ENCODE results near the gene UGT1A8.

Gene UGT1A8

GRCh38 chr2:233816771-233817170 is 199.3 kb downstream of the UGT1A8 start:
- in situ Hi-C loops (cut with HindIII; ENCODE audit: low sequenced_read_pairs): no loop called here

DNA sequence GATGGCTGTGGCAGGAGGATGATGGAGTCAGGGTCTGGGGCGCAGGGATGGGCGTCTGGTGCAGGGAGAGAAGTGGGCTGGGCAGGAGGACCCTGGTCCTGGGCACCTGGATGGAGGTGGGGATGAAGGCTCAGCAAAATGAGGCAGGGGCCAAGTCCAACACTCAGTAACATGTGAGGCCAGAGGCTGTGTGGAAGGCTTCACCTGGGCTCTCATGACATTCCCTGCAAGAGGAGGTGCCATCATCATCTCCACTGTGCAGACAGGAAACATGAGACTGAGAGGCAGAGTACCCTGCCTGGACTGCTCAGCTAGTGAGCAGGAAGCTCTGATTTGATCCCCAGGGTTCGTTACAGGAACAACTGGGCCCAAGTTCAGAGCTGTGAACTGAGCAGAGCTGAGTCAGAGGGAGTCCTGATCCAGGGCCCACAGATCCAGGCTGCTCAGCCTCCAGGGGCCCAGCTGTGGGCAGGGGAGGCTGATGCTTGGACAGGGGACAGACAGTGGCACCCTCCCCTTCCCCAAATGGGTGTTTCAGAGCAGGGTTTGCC is 200.0 kb downstream of the UGT1A8 start:
- in situ Hi-C loops (cut with HindIII; ENCODE audit: low sequenced_read_pairs): no loop called here

- in situ Hi-C loops (cut with HindIII; ENCODE audit: low sequenced_read_pairs): no loop called here
Measured at GRCh38 chr2:233817995-233818638, 200.7 kb downstream of the UGT1A8 start.

DNA sequence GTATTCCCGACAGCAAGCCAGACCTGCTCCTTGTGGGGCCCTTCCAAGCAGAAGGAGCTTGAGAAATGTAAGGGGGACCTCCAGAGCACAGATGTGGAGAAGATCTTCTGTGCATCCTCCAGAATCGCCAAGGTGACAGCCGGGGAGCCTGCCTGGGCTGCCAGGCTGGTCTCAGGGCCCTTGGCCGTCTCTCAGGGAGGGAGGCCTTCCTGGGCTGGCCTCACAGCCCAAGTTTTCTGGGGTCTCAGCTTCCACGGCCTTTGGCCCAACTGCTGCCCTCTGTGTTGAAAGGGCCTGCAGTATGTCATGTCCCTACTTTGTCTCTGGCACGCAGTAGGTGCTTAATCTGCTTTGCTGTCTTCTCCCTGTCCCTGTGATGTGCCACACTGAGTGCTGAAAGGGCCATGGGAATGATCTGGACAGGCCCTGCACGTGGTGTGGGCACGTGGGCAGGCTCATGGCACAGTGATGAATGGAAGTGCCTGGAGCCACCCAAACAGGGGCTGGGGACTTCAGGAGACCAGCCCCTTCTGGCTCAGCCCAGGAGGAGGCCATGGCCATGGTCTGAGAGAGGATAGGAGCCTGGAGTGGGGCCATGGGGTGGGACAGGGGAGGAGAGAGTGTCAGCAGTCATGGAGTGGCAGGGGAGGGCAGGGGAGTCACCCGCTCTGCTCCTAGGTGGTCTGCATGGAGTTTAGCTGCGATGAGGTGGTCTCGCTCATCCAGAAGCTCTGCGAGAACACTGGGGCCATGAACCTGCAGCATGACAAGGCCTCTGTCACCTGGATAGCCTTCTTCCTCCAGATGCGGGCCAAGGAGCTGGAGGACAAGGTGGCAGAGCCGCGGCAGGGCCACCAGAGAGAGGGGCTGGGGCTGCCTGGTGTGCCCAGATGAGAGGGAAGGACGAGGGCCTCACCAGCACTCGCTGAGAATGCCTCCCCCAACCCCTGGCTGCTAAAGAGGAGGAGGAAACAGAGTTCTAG is 201.5 kb downstream of the UGT1A8 start:
- in situ Hi-C loops (cut with HindIII; ENCODE audit: low sequenced_read_pairs): no loop called here

DNA sequence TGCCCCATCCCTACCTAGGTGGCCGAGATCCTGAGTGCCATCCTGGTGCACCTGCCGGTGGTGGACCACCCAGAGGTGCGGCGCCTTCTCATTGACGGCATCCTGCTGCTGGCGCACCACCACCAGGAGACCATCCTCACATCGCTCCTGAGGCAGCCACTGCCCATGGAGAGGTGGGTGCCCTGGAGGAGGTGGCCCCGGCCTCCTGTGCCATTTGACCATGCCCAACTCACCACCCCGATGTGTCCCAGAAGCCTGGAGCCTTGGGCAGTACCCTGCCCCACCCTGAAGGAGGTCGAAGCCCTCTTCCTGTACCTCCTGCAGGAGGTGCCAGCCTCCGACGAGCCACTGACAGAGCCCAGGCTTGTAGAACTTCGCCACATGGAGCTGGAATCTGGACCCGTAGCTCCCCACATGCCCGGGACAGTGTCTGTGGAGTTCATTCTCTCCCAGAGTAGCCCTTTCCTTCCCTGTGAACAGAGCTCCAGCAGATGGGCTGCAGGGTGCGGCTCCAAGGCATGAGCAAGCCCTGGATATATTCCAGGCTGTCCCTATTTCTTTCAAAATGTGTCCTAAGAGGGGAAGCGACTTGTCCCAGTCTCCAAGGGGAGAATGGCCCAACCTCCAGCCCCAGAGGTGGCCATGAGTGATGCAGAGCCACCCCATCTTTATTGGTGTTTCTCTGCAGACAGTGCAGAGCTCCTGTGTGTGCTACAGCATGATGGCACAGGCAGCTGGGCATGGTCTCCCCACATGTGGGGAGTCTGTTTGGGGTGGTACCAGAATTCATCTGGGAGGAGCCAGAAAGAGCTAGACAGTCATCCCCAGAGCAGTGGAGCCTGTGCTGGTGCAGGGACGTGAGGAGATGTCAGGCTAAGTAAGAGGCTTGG is 202.7 kb downstream of the UGT1A8 start:
- in situ Hi-C loops (cut with HindIII; ENCODE audit: low sequenced_read_pairs): no loop called here

- in situ Hi-C loops (cut with HindIII; ENCODE audit: low sequenced_read_pairs): no loop called here
Measured at GRCh38 chr2:233820774-233821105, 203.3 kb downstream of the UGT1A8 start.

DNA sequence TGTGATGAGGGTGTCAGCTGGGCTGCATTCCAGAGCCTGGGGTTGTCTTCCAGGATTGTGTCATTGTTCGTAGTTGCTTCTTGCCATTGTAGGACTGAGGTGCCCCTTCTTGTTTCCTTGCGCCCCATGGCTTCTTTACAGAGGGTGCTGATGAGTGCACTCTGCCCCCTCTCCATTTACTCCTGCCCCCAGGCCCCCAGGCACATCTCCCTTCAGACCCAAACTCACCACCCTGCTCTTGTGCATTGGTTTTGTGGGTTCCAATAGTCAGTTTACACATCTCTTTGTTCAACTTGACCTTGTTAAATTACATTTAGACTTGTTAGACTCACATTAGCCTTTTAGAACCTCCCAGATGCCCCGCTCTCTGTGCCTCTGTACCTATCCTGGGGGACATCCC is 203.8 kb downstream of the UGT1A8 start:
- in situ Hi-C loops (cut with HindIII; ENCODE audit: low sequenced_read_pairs): no loop called here

DNA sequence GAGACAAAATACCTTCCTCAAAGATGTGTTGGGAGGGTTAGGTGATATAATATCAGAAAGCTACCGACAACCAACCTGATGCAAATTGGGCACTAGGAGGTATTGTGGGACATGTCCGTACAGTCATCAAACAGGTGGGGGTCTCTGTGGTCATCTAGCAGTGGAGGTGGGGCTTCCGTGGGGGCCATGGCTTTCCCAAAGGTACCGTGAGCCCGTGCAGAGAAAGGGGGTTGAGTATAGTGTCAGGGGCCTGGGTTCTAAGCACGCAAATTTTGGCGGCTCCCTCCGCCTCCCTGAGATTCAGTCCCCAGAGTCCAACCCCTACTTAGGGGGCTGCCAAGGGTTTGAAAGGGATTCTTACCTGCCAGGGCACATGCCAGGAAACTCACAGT is 204.3 kb downstream of the UGT1A8 start:
- in situ Hi-C loops (cut with HindIII; ENCODE audit: low sequenced_read_pairs): no loop called here

DNA sequence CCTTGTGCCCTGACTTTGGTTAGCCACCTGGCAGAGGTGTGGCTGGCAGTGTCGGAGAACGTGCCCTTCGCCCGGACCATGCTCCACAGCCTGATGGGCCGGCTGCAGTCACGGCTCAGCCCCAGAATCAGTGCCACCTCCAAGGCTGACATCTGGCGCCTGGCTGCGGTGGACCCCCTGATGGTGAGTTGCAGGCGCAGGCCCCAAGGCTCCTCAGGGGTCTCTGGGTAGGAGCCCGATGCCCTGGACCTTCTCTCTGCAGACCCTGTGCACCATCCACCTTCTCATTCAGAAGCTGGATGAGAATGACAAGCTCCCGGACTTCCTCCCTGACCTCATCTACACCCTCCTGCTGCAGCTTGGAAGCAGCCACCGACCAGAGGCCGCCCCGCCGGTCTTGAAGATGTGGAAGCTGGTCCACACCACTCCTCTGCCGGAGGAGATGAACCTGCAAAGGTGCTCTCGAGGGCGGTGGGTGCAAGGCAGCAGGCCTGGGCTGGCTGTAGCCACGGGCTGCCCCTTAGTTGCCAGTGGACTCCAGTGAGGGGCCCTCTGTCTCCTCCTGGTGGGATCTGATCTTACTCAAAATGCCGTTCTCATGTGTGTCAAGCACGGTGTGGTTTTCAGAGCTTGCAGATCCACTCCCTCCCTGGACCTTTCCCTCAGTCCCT is 204.8 kb downstream of the UGT1A8 start:
- in situ Hi-C loops (cut with HindIII; ENCODE audit: low sequenced_read_pairs): no loop called here

All from DLD1 (cell line).